GM12891 (cell line): Measurements from ENCODE around the gene RNF213.

Experiments
- POLR2A ChIP-seq: IDR thresholded peaks from 2 replicates; pipeline ENCODE4 v1.6.1; 2011; ENCODE audit warnings: low read depth, low read length, control low read depth
- POLR2AphosphoS5 ChIP-seq: IDR thresholded peaks from 2 replicates; pipeline ENCODE4 v1.6.1; 2011; ENCODE audit warnings: low read depth, low read length, control low read depth
- TAF1 ChIP-seq: IDR thresholded peaks from 2 replicates; pipeline ENCODE4 v1.6.1; 2011; ENCODE audit warnings: low read depth, low read length, control low read depth

- TF ChIP-seq POLR2A = no peak
- no peak for TF ChIP-seq TAF1
- no peak for TF ChIP-seq POLR2AphosphoS5
These were observed 57.5 kb downstream of the RNF213 start for GRCh38 chr17:80318166-80318565.
